IPS-18a (cell line): Measurements from ENCODE around the gene MRPL2.
"Not testable (repeated sequence)": the region's sequence is repeated elsewhere in the genome, so short reads cannot be mapped to it uniquely, and the experiment has no call there.

Experiments used
- H3K27ac ChIP-seq: one replicate; pipeline ENCODE4 v1.5.1; 2013; ENCODE audit warnings: low read length
- H3K27me3 ChIP-seq: one replicate; pipeline ENCODE4 v1.6.1; 2013; ENCODE audit warnings: mild to moderate bottlenecking, low read length; ENCODE audit not compliant: control insufficient read depth, insufficient read depth
- H3K36me3 ChIP-seq: one replicate; pipeline ENCODE4 v1.6.1; 2013; ENCODE audit warnings: low read depth, low read length; ENCODE audit not compliant: control insufficient read depth
- H3K4me1 ChIP-seq: one replicate; pipeline ENCODE4 v1.6.1; 2013; ENCODE audit warnings: low read depth, low read length; ENCODE audit not compliant: control insufficient read depth
- H3K4me3 ChIP-seq: one replicate; pipeline ENCODE4 v1.5.1; 2013; ENCODE audit warnings: low read length
- H3K9ac ChIP-seq: one replicate; pipeline ENCODE4 v1.6.1; 2013; ENCODE audit warnings: mild to moderate bottlenecking, low read length, moderate library complexity
- H3K9me3 ChIP-seq: one replicate; pipeline ENCODE4 v1.6.1; 2013; ENCODE audit warnings: low read depth, low read length; ENCODE audit not compliant: control insufficient read depth

MRPL2 gene

DNA sequence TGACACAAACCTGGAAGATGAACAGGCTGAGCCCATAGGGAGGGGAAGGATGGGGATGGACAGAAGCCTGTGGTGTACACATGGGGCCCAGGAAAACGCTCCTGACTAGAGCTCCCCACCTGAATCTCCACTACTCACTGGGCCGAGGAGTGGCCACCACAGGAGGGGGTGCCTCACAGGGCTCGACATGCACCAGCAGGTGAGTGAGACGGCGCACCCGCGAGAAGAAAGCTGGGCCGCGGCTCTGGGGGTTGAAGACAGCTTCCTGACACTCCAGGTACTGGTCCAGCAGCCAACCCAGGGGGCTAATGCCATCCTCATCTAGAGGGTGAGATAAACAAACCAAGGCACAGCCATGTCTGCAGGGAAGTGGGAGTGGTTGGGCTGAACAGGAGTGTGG, 15.9 kb downstream of the MRPL2 start:
- H3K27me3 ChIP-seq = no peaks in the 10 kb centered on the region
- no peak overlapping the region for H3K4me3 ChIP-seq
- no peak overlapping the region for H3K27ac ChIP-seq
- no peak overlapping the region for H3K9ac ChIP-seq
- no peaks in the 10 kb centered on the region for H3K9me3 ChIP-seq
- peaks cover 26% of the 10 kb centered on the region for H3K36me3 ChIP-seq
- H3K4me1 ChIP-seq = no peaks in the 10 kb centered on the region

DNA sequence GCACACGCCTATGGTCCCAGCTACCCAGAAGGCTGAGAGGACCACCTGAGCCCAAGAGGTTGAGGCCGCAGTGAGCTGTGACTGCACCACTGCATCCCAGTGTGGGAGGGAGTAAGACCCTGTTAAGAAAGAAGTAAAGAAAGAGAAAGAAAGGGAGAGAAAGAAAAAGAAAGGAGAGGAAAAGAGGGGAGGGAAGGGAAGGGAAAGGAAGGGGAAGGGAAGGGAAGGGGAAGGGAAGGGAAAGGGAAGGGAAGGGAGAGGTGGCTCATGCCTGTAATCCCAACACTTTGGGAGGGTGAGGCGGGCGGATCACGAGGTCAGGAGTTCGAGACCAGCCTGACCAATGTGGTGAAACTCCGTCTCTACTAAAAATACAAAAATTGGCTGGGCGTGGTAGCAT, 17.8 kb downstream of the MRPL2 start:
- not testable (repeated sequence) for H3K4me1 ChIP-seq, H3K9ac ChIP-seq, H3K27ac ChIP-seq, H3K4me3 ChIP-seq, H3K9me3 ChIP-seq, H3K27me3 ChIP-seq
- H3K36me3 ChIP-seq = peaks cover 32% of the 10 kb centered on the region

DNA sequence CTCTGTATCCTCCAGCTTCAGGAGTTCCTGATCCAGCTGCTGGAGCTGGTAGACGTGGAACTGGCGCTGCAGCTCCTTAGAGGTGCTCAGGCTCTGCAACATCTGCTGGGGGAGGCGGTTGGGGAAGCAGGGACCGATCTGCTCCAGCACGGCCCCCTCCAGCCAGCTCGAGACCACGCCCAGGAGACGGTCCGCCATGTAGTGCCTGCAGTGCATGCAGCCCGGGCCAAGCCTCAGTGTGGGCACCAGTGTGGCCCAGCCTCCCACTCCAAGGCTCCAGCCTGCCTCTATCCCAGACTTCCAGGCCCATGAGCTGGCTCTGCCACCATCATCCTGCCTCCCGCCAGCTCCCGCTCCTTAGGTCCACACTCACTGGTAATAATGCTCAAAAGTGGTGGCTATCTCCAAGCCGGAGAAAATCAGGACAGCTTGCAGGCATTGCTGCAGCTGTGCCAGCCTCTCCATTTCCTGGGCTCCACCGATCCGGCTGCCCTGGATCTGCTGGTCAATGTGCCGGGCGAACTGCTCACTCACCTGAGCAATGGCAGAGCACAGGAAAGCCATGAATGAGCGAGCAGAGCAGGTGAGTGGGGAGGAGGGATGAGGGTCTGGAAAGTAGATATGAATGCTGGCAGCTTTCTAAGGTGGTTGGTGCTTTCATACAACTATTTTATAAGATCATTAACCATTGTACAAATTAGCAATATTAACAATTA, 18.5 kb downstream of the MRPL2 start:
- H3K4me1 ChIP-seq = no peaks in the 10 kb centered on the region
- no peaks in the 10 kb centered on the region for H3K9me3 ChIP-seq
- no peak overlapping the region for H3K9ac ChIP-seq
- no peak overlapping the region for H3K27ac ChIP-seq
- H3K36me3 ChIP-seq = peaks cover 32% of the 10 kb centered on the region
- no peak overlapping the region for H3K4me3 ChIP-seq
- H3K27me3 ChIP-seq = no peaks in the 10 kb centered on the region

DNA sequence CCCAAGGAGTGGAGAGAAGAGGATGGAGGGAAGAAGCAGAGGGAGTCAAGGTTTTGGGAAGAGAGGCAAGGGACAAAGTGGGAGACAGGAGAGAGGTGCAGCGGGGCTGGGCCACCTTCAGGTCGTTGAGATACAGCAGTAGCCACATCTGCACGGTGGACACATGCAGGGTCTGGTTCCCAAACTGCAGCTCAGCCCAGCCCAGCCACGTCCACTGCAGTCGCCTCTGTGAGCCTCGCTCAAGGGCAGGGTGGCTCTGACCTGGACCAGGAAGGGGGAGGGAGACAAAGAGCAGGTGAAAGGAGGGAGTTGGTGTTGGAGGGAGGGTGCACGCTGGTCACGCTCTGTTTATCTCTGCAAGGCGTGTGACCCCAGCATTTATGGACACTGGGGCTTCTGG, 20.5 kb downstream of the MRPL2 start:
- H3K4me1 ChIP-seq = no peaks in the 10 kb centered on the region
- no peak overlapping the region for H3K9ac ChIP-seq
- no peaks in the 10 kb centered on the region for H3K9me3 ChIP-seq
- no peak overlapping the region for H3K4me3 ChIP-seq
- no peak overlapping the region for H3K27ac ChIP-seq
- peaks cover 32% of the 10 kb centered on the region for H3K36me3 ChIP-seq
- H3K27me3 ChIP-seq = no peaks in the 10 kb centered on the region

DNA sequence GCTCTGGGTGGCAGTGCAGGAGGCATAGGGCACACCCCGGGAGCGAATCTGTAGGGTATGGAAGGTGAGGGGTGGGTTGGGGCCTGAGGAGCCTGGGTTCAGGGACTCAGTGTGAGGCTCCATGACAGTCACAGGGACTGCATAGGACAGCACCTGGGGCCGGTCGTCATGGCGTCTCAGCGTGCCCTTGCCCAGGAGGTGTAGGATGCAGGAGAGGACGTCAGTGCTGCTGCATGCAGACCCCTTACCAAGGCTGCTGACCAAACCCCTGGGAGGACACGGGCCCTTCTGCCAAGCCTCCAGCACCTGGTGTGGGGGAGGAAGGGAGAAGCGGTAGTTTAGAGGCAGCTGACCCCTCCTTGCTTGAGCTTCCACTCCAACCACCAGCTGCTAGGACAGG, 21.5 kb downstream of the MRPL2 start:
- Histone ChIP-seq H3K36me3 (peaks cover 24% of the 10 kb centered on the region), H3K4me1 (no peaks in the 10 kb centered on the region), H3K27ac (no peak overlapping the region), H3K9me3 (no peaks in the 10 kb centered on the region), H3K27me3 (no peaks in the 10 kb centered on the region), H3K9ac (no peak overlapping the region), H3K4me3 (no peak overlapping the region)

DNA sequence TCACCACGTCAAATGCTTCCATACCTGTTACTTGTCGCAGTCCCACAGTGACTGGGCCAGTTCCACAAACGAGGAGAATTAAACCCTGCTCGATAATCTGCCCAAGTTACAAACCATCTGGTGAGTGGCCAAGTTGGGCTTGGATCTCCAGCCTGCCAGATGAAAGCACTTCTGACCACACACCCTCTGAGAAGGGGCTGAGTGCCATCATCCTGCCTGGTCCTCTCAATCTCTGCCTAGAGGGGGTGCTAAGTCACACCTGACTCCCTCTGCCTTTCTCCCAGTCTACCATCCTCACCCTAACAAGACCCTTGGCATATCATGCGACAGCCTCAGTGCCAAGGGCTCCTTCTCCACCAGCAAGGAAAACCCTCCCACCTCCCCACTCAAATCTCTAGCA, 22.0 kb downstream of the MRPL2 start:
- Histone ChIP-seq H3K36me3 (peaks cover 26% of the 10 kb centered on the region), H3K27ac (no peak overlapping the region), H3K9me3 (no peaks in the 10 kb centered on the region), H3K4me1 (no peaks in the 10 kb centered on the region), H3K4me3 (no peak overlapping the region), H3K9ac (no peak overlapping the region), H3K27me3 (no peaks in the 10 kb centered on the region)

DNA sequence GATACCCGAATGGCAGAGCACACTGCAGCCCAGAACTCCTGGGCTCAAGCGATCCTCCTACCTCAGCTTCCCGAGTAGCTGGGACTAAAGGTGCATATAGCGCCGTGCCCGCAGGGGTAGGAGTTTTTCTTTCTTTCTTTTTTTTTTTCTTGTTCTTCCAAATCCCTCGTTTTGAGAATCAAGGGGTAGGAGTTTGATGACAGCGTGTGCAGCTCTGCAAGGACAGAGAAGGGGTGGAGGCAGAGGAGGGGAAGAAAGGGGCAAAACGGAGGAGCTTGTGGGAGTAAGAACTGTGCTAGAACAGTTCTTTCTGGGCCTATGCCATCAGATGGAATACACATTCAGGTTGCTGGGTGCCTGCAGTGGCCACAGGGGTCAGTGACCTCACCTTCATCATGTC, 22.5 kb downstream of the MRPL2 start:
- no peaks in the 10 kb centered on the region for H3K9me3 ChIP-seq
- no peak overlapping the region for H3K27ac ChIP-seq
- no peaks in the 10 kb centered on the region for H3K27me3 ChIP-seq
- no peaks in the 10 kb centered on the region for H3K4me1 ChIP-seq
- H3K36me3 ChIP-seq = peaks cover 31% of the 10 kb centered on the region
- no peak overlapping the region for H3K9ac ChIP-seq
- no peak overlapping the region for H3K4me3 ChIP-seq

DNA sequence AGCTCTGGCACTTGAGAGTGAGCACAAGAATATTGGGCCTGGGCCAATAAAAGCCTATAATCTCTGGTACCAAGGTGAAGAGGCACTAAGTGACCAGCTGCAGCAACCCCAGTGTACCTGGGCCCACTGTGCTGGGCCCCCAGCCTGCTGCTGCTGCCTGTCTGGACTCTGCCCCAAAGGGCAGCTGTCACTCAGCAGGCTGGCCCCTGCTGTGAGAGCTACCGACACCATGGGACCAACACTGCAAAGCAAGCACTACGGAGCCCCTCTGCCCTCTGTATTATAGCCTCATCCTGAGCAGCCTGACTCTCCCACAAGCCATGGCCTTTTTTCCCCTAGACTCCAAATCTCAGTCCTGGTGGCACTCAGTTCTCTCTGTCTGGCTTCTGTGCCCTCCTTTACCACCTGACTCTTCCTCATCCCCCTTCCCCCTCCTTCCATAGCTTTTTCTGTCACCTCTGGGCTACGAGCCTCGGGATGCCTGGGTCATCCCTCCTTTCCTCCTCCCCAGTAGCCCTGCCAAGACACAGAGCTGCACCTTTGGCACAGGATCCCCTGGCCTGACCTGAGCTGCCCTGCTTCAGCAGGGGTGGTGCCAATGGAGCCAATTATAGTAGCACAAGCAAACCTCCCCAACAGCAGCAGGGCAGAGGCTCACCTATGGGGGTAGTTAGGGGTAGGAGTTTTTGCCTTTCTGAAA, 23.6 kb downstream of the MRPL2 start:
- H3K9me3 ChIP-seq = no peaks in the 10 kb centered on the region
- H3K36me3 ChIP-seq = peaks cover 28% of the 10 kb centered on the region
- no peaks in the 10 kb centered on the region for H3K27me3 ChIP-seq
- no peak overlapping the region for H3K9ac ChIP-seq
- H3K4me3 ChIP-seq = no peak overlapping the region
- no peaks in the 10 kb centered on the region for H3K4me1 ChIP-seq
- H3K27ac ChIP-seq = no peak overlapping the region

DNA sequence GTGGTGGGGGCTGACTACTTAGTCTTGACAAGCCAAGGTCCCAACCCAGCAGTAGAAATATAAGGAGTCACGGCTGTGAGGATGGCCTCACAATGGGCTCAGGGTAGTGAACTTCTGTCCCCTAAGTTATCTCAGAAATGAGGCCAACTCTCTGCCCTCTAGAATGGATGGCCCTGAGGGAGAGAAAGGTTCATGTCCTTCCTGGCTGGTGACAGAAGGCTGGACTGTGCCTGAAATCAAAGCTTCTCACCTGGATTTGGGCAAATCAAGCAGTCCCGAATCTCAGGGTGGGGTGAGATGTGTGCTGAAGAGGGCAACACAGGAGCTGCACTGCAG, 25.1 kb downstream of the MRPL2 start:
- H3K36me3 ChIP-seq = peaks cover 38% of the 10 kb centered on the region
- H3K27me3 ChIP-seq = no peaks in the 10 kb centered on the region
- H3K9me3 ChIP-seq = no peaks in the 10 kb centered on the region
- H3K27ac ChIP-seq = no peak overlapping the region
- H3K4me1 ChIP-seq = no peaks in the 10 kb centered on the region
- no peak overlapping the region for H3K4me3 ChIP-seq
- no peak overlapping the region for H3K9ac ChIP-seq

DNA sequence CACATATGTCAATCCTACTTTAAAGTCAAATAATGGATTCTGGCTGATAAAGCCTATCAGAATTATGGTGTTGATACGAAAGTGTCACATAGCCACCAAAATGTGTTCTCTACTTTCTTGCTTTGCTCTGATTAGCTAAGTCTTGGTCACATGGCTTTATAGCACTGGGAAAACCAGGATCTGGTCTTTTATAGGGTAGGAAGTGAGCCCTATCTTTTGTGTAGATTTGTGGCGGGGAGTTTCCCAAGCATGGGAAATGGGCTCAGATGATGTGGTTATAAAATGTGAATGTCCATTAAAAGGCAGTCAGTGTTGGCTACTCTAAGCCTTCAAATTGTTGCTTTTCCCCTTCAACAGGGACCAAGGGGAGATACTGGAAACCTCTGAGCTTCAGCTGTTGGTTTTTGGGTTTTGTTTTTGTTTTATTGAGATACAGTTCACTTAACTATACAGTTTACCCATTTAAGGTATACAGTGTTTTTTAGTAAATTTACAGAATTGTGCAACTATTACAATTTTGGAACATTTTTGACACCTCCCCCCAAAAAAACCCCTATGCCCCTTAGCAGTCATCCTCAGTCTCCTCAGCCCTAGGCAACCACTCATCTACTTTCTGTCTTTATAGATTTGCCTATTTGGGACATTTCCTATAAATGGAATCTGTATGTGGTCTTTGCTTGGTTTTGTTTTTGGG, 25.6 kb downstream of the MRPL2 start:
- H3K36me3 ChIP-seq = peaks cover 41% of the 10 kb centered on the region
- H3K4me3 ChIP-seq = no peak overlapping the region

DNA sequence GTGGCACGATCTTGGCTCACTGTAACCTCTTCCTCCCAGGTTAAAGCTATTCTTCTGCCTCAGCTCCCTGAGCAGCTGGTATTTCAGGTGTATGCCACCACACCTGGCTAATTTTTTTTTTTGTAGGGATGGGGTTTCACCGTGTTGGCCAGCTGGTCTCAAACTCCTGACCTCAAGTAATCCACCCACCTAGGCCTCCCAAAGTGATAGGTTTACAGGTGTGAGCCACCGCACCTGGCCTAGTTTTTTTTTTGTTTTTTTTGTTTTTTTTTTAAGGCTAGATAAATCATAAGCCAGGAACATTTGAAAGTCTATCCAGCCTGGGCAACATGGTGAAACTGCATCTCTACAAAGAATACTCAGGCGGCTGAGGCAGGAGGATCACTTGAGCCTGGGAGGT, 26.9 kb downstream of the MRPL2 start:
- Histone ChIP-seq H3K36me3 (peaks cover 44% of the 10 kb centered on the region), H3K27me3 (no peaks in the 10 kb centered on the region)

More for the DNA sequence above, 25.6 kb downstream of the MRPL2 start:
- Histone ChIP-seq H3K4me1 (no peaks in the 10 kb centered on the region), H3K27me3 (no peaks in the 10 kb centered on the region), H3K9ac (no peak overlapping the region), H3K9me3 (no peaks in the 10 kb centered on the region), H3K27ac (no peak overlapping the region)

DNA sequence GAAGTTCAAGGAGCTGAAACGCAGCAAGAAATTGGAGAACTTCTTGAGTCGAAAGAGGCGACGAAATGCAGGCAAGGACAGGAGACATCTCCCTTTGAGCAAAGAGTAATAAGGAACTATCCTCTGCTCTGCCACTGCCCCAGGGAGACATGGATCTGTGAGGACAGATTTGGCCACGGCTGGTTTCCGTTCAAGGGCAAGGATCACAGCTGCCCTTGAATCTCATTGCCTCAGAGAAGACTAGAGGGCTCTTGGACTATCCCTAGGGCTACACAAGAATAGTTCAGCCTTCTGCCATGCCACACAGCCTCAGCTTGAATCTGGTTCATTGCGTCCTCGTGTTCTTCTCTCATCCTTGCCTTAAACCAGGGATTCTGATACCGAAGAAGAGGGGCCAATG, 30.1 kb downstream of the MRPL2 start:
- no peak overlapping the region for H3K27ac ChIP-seq
- H3K27me3 ChIP-seq = no peaks in the 10 kb centered on the region
- no peak overlapping the region for H3K4me3 ChIP-seq
- no peak overlapping the region for H3K9ac ChIP-seq
- H3K9me3 ChIP-seq = no peaks in the 10 kb centered on the region
- peaks cover 63% of the 10 kb centered on the region for H3K36me3 ChIP-seq
- H3K4me1 ChIP-seq = no peaks in the 10 kb centered on the region

More for the DNA sequence above, 26.9 kb downstream of the MRPL2 start:
- Histone ChIP-seq H3K9ac (no peak overlapping the region), H3K9me3 (no peaks in the 10 kb centered on the region), H3K4me3 (no peak overlapping the region), H3K4me1 (no peaks in the 10 kb centered on the region), H3K27ac (no peak overlapping the region)
